H1 (cell line): Measurements from ENCODE around the gene SLC6A18. TPM values are rescaled to one million over a fixed set of nuclear protein-coding genes. Genes with fewer than 3 reads are reported as not detected.

Experiments
- CHD7 ChIP-seq: fragments of 300-600 bp; sonication (generic); IDR thresholded peaks from 2 replicates; pipeline ENCODE4 v1.7.1; 2012; ENCODE audit warnings: low read length, moderate library complexity, mild to moderate bottlenecking, inconsistent platforms; ENCODE audit not compliant: insufficient replicate concordance
- EZH2 ChIP-seq: fragments of 200-600 bp; sonication (generic); IDR thresholded peaks from 2 replicates; pipeline ENCODE4 v1.7.1; 2012; ENCODE audit warnings: low read depth, mild to moderate bottlenecking, moderate library complexity, low read length, inconsistent platforms; ENCODE audit not compliant: severe bottlenecking
- KDM1A ChIP-seq: fragments of 200-600, 300-600 bp; sonication (generic); IDR thresholded peaks from 2 replicates; pipeline ENCODE4 v1.7.1; 2016; ENCODE audit warnings: mild to moderate bottlenecking, low read length, borderline replicate concordance
- polyA plus RNA-seq, 7 experiments: library from polyadenylated mRNA; depleted of rRNA in 3 of 7; stranded (reverse) in 5 of 7; unstranded in 2 of 7; fragments of >200 nt in 5 of 7; fragments of 200-250 nt in 2 of 7; gene quantifications; 1 replicate in 5 of 7; 2 replicates in 1 of 7; 4 replicates in 1 of 7; pipeline versions ENCODE4 v1.2.1 to v1.2.3, GENCODE V29; 2011 to 2013; ENCODE audit warnings: missing spikeins in 2 of 7, mixed read lengths in 2 of 7
- total RNA-seq: library from RNA; stranded (reverse); fragmentation: NEBNext Ultra II Directional; extraction: Animal tissue kit (Norgen Biotek cat#: 25700); gene quantifications from 2 replicates; pipeline ENCODE4 v1.2.1, GENCODE V29; 2021

The SLC6A18 gene
- total and polyA plus RNA-seq, 2 of the 8 experiments (the other 6 are each of a cell fraction or from before 2014, with no cell fraction given) = not detected

DNA sequence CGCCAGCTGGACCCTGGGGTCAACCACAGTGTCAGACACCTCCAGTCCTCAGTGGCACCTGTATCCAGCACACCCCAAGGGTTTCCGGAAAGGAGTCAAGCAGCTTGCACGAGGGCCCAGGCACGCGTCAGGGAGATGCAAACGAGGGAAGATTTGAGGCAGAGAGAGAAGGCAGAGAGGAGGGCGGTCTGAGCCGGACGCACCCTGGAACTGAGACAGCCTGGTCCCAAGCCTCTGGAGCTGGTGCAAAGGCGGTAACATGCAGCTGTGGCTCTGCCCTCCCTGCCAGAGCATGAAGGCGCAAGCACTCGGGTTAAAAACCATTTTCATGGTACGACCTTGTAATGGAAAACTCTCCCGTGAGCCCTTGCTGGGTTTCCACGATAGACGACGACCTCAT lies 32.2 kb downstream of the SLC6A18 start (continued):
- no peak for TF ChIP-seq CHD7
- TF ChIP-seq EZH2 = no peak
- no peak for TF ChIP-seq KDM1A
